Measurements from ENCODE around the gene GON4L. TPM values are rescaled to one million over a fixed set of nuclear protein-coding genes. Genes with fewer than 3 reads are reported as not detected.
A peak's percentile ranks its signal among the peaks of the same experiment; 100 is the strongest.

The GON4L gene
- total RNA-seq, 2 experiments from 2014 or later: 71.0 to 77.0 TPM

DNA sequence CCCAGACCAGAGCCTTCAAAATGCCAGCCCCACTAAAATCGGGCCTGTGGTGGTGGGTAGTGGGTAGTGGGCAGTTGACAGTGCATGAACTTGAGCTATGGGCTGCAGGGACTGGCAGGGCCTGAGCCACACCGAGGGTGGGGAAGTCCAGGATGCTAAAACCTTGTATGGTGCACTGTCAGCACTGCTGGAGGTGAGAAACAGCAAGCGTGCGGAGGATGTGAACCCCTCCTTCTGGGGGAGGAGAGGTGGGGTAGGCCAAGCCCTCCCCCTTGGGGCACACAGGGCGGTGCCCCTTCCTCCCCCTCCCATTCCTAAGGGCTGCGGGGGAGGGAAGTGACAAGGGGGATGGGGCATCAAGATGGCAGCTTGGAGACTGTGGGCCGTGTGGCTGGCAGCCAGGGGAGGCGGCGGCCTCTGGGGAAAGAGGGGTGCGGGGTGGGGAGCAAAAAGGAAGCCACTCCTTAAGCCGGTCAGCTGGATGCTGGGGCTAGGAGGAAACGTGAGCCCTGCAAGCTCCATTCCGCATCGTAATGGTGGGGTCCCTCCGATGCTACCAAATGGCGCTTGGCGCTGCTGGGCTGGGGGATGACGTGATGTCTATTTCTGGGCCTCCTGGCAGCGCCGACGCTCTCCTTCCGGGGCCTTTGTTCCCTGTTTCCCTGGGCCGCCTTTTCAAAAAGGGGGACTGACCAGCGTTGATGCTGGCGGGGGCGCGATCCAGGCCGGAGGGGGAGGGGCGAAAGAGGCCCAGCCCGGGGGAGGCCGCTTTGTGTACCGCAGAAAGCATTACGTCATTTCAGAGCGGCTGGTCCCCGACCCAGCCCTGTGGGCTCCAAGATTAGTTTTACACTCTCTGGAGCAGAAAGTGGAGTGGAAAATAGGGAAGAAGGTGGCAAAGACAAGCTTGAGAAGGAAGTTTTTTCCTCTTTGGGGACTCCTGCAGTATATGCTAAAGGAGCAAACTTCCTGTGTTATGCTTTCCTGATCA is 3.2 kb upstream of the GON4L start:
- Mint-ChIP-seq H3K4me1 (ENCODE audit: low read depth) (peaks cover 31% of the 10 kb centered on the region), H3K9me3 (no peaks in the 10 kb centered on the region), H3K36me3 (ENCODE audit: low read depth) (peaks cover 7% of the 10 kb centered on the region), H3K4me3 (peak overlapping the region; percentile 93), H3K27me3 (peaks cover 25% of the 10 kb centered on the region), H3K27ac (peak overlapping the region; percentile 81)
- no peak for ATAC-seq (ENCODE audit: poor library complexity)
- Histone ChIP-seq H3K27me3 (ENCODE audit: control insufficient read depth in 1 of 2, insufficient read depth in 2 of 2, low read length in 2 of 2) (peaks cover 0 to 8% of the 10 kb centered on the region in 2 experiments), H3K9me3 (ENCODE audit: control insufficient read depth in 1 of 2, insufficient read depth in 1 of 2, low read length in 2 of 2) (peaks cover 0 to 4% of the 10 kb centered on the region in 2 experiments), H3K4me3 (ENCODE audit: low read length) (peak overlapping the region; percentile 62), H3K36me3 (ENCODE audit: insufficient read depth, low read length) (peaks cover 2% of the 10 kb centered on the region), H3K4me1 (ENCODE audit: insufficient read depth, low read length) (peaks cover 38% of the 10 kb centered on the region), H3K27ac (ENCODE audit: low read depth in 1 of 2, low read length in 2 of 2) (peak overlapping the region; percentile 15 to 70)
- ChIA-PET CTCF (interaction anchor here (0.5 to 1.5 kb wide), 3 partner anchors 275 to 687 kb away, joined by 3 to 4 read pairs (median 3); partner anchors contain the start of gene KRTCAP2), POLR2A (interaction anchor here (0.5 to 1.3 kb wide), 9 partner anchors 9 to 598 kb away, joined by 3 to 5 read pairs (median 3); no protein-coding TSS in a partner anchor)
- DNase-seq: peak in 13 of 14 experiments; percentile 16 to 87 (median 33)
- intact Hi-C loops (cut with DNase I, micrococcal nuclease): loop anchor here (1.0 to 10.0 kb wide), 7 partner anchors 32 to 585 kb away; partner anchors contain the start of genes ARHGEF2 (in 1 of the 2), CLK2 (in 1 of the 2), HCN3 (in 1 of the 2) and KHDC4 (in 1 of the 2)
- TF ChIP-seq CTCF (IDR thresholded peaks at IDR 0.05): no peak

- Mint-ChIP-seq H3K27ac (peak within 1 kb of the TSS; percentile 81), H3K4me1 (ENCODE audit: low read depth) (peaks cover 33% of the 10 kb centered on the region), H3K4me3 (peak within 1 kb of the TSS; percentile 93), H3K9me3 (no peaks in the 10 kb centered on the region), H3K27me3 (peaks cover 25% of the 10 kb centered on the region), H3K36me3 (ENCODE audit: low read depth) (peaks cover 10% of the 10 kb centered on the region)
- peaks cover 0 to 4% of the 10 kb centered on the region in 2 experiments for H3K9me3 ChIP-seq (ENCODE audit: control insufficient read depth in 1 of 2, insufficient read depth in 1 of 2, low read length in 2 of 2)
- ATAC-seq (ENCODE audit: poor library complexity) (peak; percentile 89), DNase-seq (peak; percentile 83 to 97 (median 92))
- H3K27me3 ChIP-seq (ENCODE audit: control insufficient read depth in 1 of 2, insufficient read depth in 2 of 2, low read length in 2 of 2): peaks cover 0 to 8% of the 10 kb centered on the region in 2 experiments
- peak within 1 kb of the TSS; percentile 62 for H3K4me3 ChIP-seq (ENCODE audit: low read length)
- ChIA-PET CTCF (interaction anchor here (0.9 to 1.5 kb wide), 2 partner anchors 609 to 686 kb away, joined by 3 read pairs; partner anchors contain the start of gene KRTCAP2), POLR2A (interaction anchor here (1.0 to 1.3 kb wide), 7 partner anchors 10 to 598 kb away, joined by 3 to 5 read pairs (median 3); no protein-coding TSS in a partner anchor)
- TF ChIP-seq CTCF (IDR thresholded peaks at IDR 0.05): no peak
- peak within 1 kb of the TSS; percentile 42 to 81 for H3K27ac ChIP-seq (ENCODE audit: low read depth in 1 of 2, low read length in 2 of 2)
- peaks cover 10% of the 10 kb centered on the region for H3K36me3 ChIP-seq (ENCODE audit: insufficient read depth, low read length)
- intact Hi-C loops (cut with DNase I, micrococcal nuclease): loop anchor here (1.0 to 10.0 kb wide), 7 partner anchors 33 to 585 kb away; partner anchors contain the start of genes ARHGEF2 (in 1 of the 2), CLK2 (in 1 of the 2), HCN3 (in 1 of the 2) and KHDC4 (in 1 of the 2)
- H3K4me1 ChIP-seq (ENCODE audit: insufficient read depth, low read length): peaks cover 38% of the 10 kb centered on the region
Measured at GRCh38 chr1:155859234-155859829, 2.3 kb upstream of the GON4L start, which contains the start of gene SYT11. SYT11 (plus strand) TSS chr1:155859567; CDS start chr1:155859762, 195 bp downstream.

Measured in CD4-positive, alpha-beta T cell (primary cell).